H9 (cell line): ENCODE measurements around the gene PLD2. TPM values are rescaled to one million over a fixed set of nuclear protein-coding genes. Genes with fewer than 3 reads are reported as not detected.

Source experiments
- DNase-seq: peaks from one replicate; pipeline ENCODE4 v3.0.0-alpha.2; 2017
- H2AFZ ChIP-seq: one replicate; pipeline ENCODE4 v1.6.1; 2013; ENCODE audit warnings: mild to moderate bottlenecking, low read length, control low read depth, moderate library complexity
- H2AK5ac ChIP-seq: 2 replicates; pipeline ENCODE4 v1.6.1; 2013; ENCODE audit warnings: low read length, control low read depth, mixed read lengths; ENCODE audit not compliant: insufficient read length
- H2BK120ac ChIP-seq: one replicate; pipeline ENCODE4 v1.6.1; 2013; ENCODE audit warnings: low read depth, mild to moderate bottlenecking, low read length, control low read depth, inconsistent platforms; ENCODE audit not compliant: poor library complexity, severe bottlenecking
- H2BK12ac ChIP-seq: 2 replicates; pipeline ENCODE4 v1.6.1; 2013; ENCODE audit warnings: low read length, control low read depth, mixed read lengths, low read depth; ENCODE audit not compliant: insufficient read length
- H2BK15ac ChIP-seq: 2 replicates; pipeline ENCODE4 v1.6.1; 2013; ENCODE audit warnings: low read depth, low read length, control low read depth
- H2BK20ac ChIP-seq: one replicate; pipeline ENCODE4 v1.6.1; 2013; ENCODE audit warnings: low read depth, mild to moderate bottlenecking, low read length, control low read depth, inconsistent platforms; ENCODE audit not compliant: poor library complexity, severe bottlenecking
- H2BK5ac ChIP-seq: 2 replicates; pipeline ENCODE4 v1.6.1; 2013; ENCODE audit warnings: low read length, control low read depth, mixed read lengths; ENCODE audit not compliant: insufficient read length
- H3K14ac ChIP-seq: 2 replicates; pipeline ENCODE4 v1.6.1; 2013; ENCODE audit warnings: low read length, control low read depth; ENCODE audit not compliant: insufficient read depth
- H3K18ac ChIP-seq: 2 replicates; pipeline ENCODE4 v1.6.1; 2013; ENCODE audit warnings: low read depth, mild to moderate bottlenecking, mixed read lengths, low read length, control low read depth; ENCODE audit not compliant: insufficient read length
- H3K23ac ChIP-seq: 2 replicates; pipeline ENCODE4 v1.6.1; 2013; ENCODE audit warnings: low read length, control low read depth, mixed read lengths, low read depth; ENCODE audit not compliant: insufficient read length
- H3K23me2 ChIP-seq: 2 replicates; pipeline ENCODE4 v1.6.1; 2013; ENCODE audit warnings: low read depth, mild to moderate bottlenecking, mixed read lengths, low read length, control low read depth; ENCODE audit not compliant: insufficient read length, poor library complexity, severe bottlenecking
- H3K27ac ChIP-seq: 2 replicates; pipeline ENCODE4 v1.5.1; 2013; ENCODE audit warnings: low read length, control low read depth, mixed read lengths, low read depth; ENCODE audit not compliant: insufficient read length
- H3K27me3 ChIP-seq: 2 replicates; pipeline ENCODE4 v1.6.1; 2013; ENCODE audit warnings: low read length, control low read depth, inconsistent platforms; ENCODE audit not compliant: insufficient read depth
- H3K4ac ChIP-seq: 2 replicates; pipeline ENCODE4 v1.6.1; 2013; ENCODE audit warnings: low read depth, mild to moderate bottlenecking, control low read depth, inconsistent platforms, low read length, moderate library complexity
- H3K4me1 ChIP-seq: 2 replicates; pipeline ENCODE4 v1.6.1; 2013; ENCODE audit warnings: low read length, control low read depth, inconsistent platforms; ENCODE audit not compliant: insufficient read depth
- H3K4me2 ChIP-seq: 2 replicates; pipeline ENCODE4 v1.6.1; 2013; ENCODE audit warnings: low read length, control low read depth, mixed read lengths; ENCODE audit not compliant: insufficient read length, insufficient read depth
- H3K56ac ChIP-seq: 2 replicates; pipeline ENCODE4 v1.6.1; 2013; ENCODE audit warnings: low read depth, mild to moderate bottlenecking, mixed read lengths, low read length, control low read depth; ENCODE audit not compliant: insufficient read length
- H3K79me1 ChIP-seq: 2 replicates; pipeline ENCODE4 v1.6.1; 2013; ENCODE audit warnings: low read depth, mild to moderate bottlenecking, moderate library complexity, low read length, control low read depth, inconsistent platforms; ENCODE audit not compliant: insufficient read depth, poor library complexity, severe bottlenecking
- H3K79me2 ChIP-seq: 2 replicates; pipeline ENCODE4 v1.6.1; 2013; ENCODE audit warnings: low read length, control low read depth, inconsistent platforms; ENCODE audit not compliant: insufficient read depth
- H3K9ac ChIP-seq: 2 replicates; pipeline ENCODE4 v1.6.1; 2013; ENCODE audit warnings: low read length, control low read depth, mixed read lengths; ENCODE audit not compliant: insufficient read length; ENCODE audit errors: extremely low read depth
- H3K9me3 ChIP-seq: one replicate; pipeline ENCODE4 v1.6.1; 2013; ENCODE audit warnings: low read depth, low read length, inconsistent platforms; ENCODE audit not compliant: control insufficient read depth
- H3T11ph ChIP-seq: one replicate; pipeline ENCODE4 v1.6.1; 2013; ENCODE audit warnings: mild to moderate bottlenecking, low read length, control low read depth, inconsistent platforms
- H4K20me1 ChIP-seq: one replicate; pipeline ENCODE4 v1.6.1; 2013; ENCODE audit not compliant: control insufficient read depth, insufficient read length, insufficient read depth
- H4K5ac ChIP-seq: 2 replicates; pipeline ENCODE4 v1.6.1; 2013; ENCODE audit warnings: low read depth, mild to moderate bottlenecking, mixed read lengths, low read length, control low read depth; ENCODE audit not compliant: insufficient read length
- H4K8ac ChIP-seq: replicated peaks from 2 replicates; pipeline ENCODE4 v1.6.1; 2013; ENCODE audit warnings: low read length, control low read depth, mixed read lengths, low read depth; ENCODE audit not compliant: insufficient read length
- H4K91ac ChIP-seq: 2 replicates; pipeline ENCODE4 v1.6.1; 2013; ENCODE audit warnings: low read depth, mild to moderate bottlenecking, moderate library complexity, mixed read lengths, low read length, control low read depth; ENCODE audit not compliant: insufficient read length
- H3K27ac Mint-ChIP-seq, 3 experiments: 2 replicates in 2 of 3; 3 replicates in 1 of 3; pipeline ENCODE4 v1.8.0; 2020 to 2021; ENCODE audit warnings: mixed read lengths in 3 of 3, mild to moderate bottlenecking in 1 of 3, moderate library complexity in 1 of 3
- H3K27me3 Mint-ChIP-seq: 2 replicates; pipeline ENCODE4 v1.8.0; 2021; ENCODE audit warnings: low read depth, mild to moderate bottlenecking, moderate library complexity, mixed read lengths
- H3K36me3 Mint-ChIP-seq, 3 experiments: 2 replicates in 2 of 3; 3 replicates in 1 of 3; pipeline ENCODE4 v1.8.0; 2020 to 2021; ENCODE audit warnings: low read depth in 3 of 3, mixed read lengths in 3 of 3; ENCODE audit not compliant: insufficient read depth in 1 of 3
- H3K4me1 Mint-ChIP-seq, 2 experiments: 2 replicates each; pipeline ENCODE4 v1.8.0; 2020; ENCODE audit warnings: mixed read lengths in 2 of 2
- H3K4me3 Mint-ChIP-seq, 2 experiments: 2 replicates in 1 of 2; 3 replicates in 1 of 2; pipeline ENCODE4 v1.8.0; 2020 to 2021; ENCODE audit warnings: mild to moderate bottlenecking in 2 of 2, mixed read lengths in 2 of 2, moderate library complexity in 1 of 2
- H3K9me3 Mint-ChIP-seq, 2 experiments: 2 replicates in 1 of 2; 3 replicates in 1 of 2; pipeline ENCODE4 v1.8.0; 2020; ENCODE audit warnings: mild to moderate bottlenecking in 2 of 2, mixed read lengths in 2 of 2, moderate library complexity in 1 of 2
- CTCF ChIP-seq: fragments of 200-600 bp; sonication (generic); conservative IDR thresholded peaks from 3 replicates; pipeline ENCODE4 v1.8.0; 2021; ENCODE audit warnings: antibody characterized with exemption, mild to moderate bottlenecking
- WGBS: extraction: QIAGEN DNeasy Blood & Tissue Kit; methylation state at CpG from one replicate; pipeline ENCODE4 v1.1.7; 2013; ENCODE audit warnings: missing lambda C conversion rate, low lambda C conversion rate, mixed read lengths; ENCODE audit not compliant: insufficient read length; ENCODE audit errors: extremely low coverage; 5-methylcytosine and 5-hydroxymethylcytosine counted together
- total RNA-seq: library from RNA; stranded (reverse); gene quantifications from 2 replicates; pipeline ENCODE4 v1.2.1, GENCODE V29; 2021

The PLD2 gene
- total RNA-seq, 1 experiment from 2014 or later, result 63.3 TPM

GRCh38 chr17:4846635-4847390, 39.9 kb downstream of the PLD2 start:
- no peak overlapping the region for H3K9ac ChIP-seq
- H2AK5ac ChIP-seq, result no peak overlapping the region
- peaks cover 4% of the 10 kb centered on the region; the same call in 1 of the 2 replicates for H3K4me1 ChIP-seq
- TF ChIP-seq CTCF, result no peak
- no peak overlapping the region for H3K56ac ChIP-seq
- no peak overlapping the region for H4K5ac ChIP-seq
- Mint-ChIP-seq H3K36me3 (no peaks in the 10 kb centered on the region; a peak in 1 of 7 replicates), H3K27me3 (no peaks in the 10 kb centered on the region), H3K27ac (peak overlapping the region in 1 of 3 experiments; percentile 23; a peak in 2 of 7 replicates), H3K9me3 (no peaks in the 10 kb centered on the region), H3K4me3 (no peak overlapping the region), H3K4me1 (peaks cover 48 to 52% of the 10 kb centered on the region in 2 experiments)
- no peak overlapping the region for H3K4me2 ChIP-seq
- no peak overlapping the region for H3K4ac ChIP-seq
- H3K27ac ChIP-seq, result no peak overlapping the region
- H3T11ph ChIP-seq, result no peak overlapping the region
- DNase-seq, result no peak
- H3K18ac ChIP-seq, result no peak overlapping the region
- no peaks in the 10 kb centered on the region; the same call in 1 of the 2 replicates for H3K27me3 ChIP-seq
- no peak overlapping the region for H2BK15ac ChIP-seq
- H3K23ac ChIP-seq, result no peak overlapping the region
- H3K79me2 ChIP-seq, result peaks cover 8% of the 10 kb centered on the region; the same call in 1 of the 2 replicates
- H3K79me1 ChIP-seq, result peaks cover 2% of the 10 kb centered on the region
- H4K8ac ChIP-seq, result no peak overlapping the region
- no peak overlapping the region for H2AFZ ChIP-seq
- no CpG with 5 or more reads among the region's 13 CpGs for WGBS
- no peak overlapping the region for H2BK120ac ChIP-seq
- no peak overlapping the region for H2BK20ac ChIP-seq
- H3K9me3 ChIP-seq, result no peaks in the 10 kb centered on the region
- H2BK5ac ChIP-seq, result no peak overlapping the region
- H4K20me1 ChIP-seq, result no peaks in the 10 kb centered on the region
- no peak overlapping the region for H3K14ac ChIP-seq
- H3K23me2 ChIP-seq, result no peaks in the 10 kb centered on the region
- H2BK12ac ChIP-seq, result no peak overlapping the region
- H4K91ac ChIP-seq, result no peak overlapping the region
